Mesenchymal stem cell (in vitro differentiated cells and primary cell): ENCODE results near the gene SPATA3.

Experiments used
- DNase-seq: peaks from one replicate; pipeline ENCODE4 v3.0.0-alpha.2; 2013
- H2AFZ ChIP-seq: one replicate; pipeline ENCODE4 v1.6.1; 2013; ENCODE audit warnings: low read depth, mild to moderate bottlenecking, control low read depth, inconsistent platforms, low read length, moderate library complexity
- H2AK5ac ChIP-seq: 2 replicates; pipeline ENCODE4 v1.6.1; 2013; ENCODE audit warnings: low read length, moderate library complexity, mild to moderate bottlenecking, inconsistent platforms; ENCODE audit not compliant: severe bottlenecking
- H2BK120ac ChIP-seq: one replicate; pipeline ENCODE4 v1.6.1; 2013; ENCODE audit warnings: low read depth, mild to moderate bottlenecking, inconsistent platforms, low read length, moderate library complexity
- H2BK12ac ChIP-seq, 2 experiments: one replicate each; pipeline ENCODE4 v1.6.1; 2013; ENCODE audit warnings: inconsistent platforms in 2 of 2, low read length in 2 of 2, mild to moderate bottlenecking in 2 of 2, moderate library complexity in 2 of 2, control low read depth in 1 of 2
- H2BK15ac ChIP-seq: one replicate; pipeline ENCODE4 v1.6.1; 2013; ENCODE audit warnings: mild to moderate bottlenecking, low read depth, inconsistent platforms; ENCODE audit not compliant: poor library complexity, severe bottlenecking
- H2BK5ac ChIP-seq: 2 replicates; pipeline ENCODE4 v1.6.1; 2013; ENCODE audit warnings: low read depth, mild to moderate bottlenecking, low read length, control low read depth, inconsistent platforms; ENCODE audit not compliant: poor library complexity, severe bottlenecking
- H3K14ac ChIP-seq, 2 experiments: one replicate each; pipeline ENCODE4 v1.6.1; 2013; ENCODE audit warnings: inconsistent platforms in 2 of 2, low read length in 2 of 2, control low read depth in 1 of 2, mild to moderate bottlenecking in 1 of 2, moderate library complexity in 1 of 2
- H3K18ac ChIP-seq, 2 experiments: one replicate each; pipeline ENCODE4 v1.6.1; 2013; ENCODE audit warnings: inconsistent platforms in 2 of 2, low read length in 2 of 2, control low read depth in 1 of 2, low read depth in 1 of 2, mild to moderate bottlenecking in 1 of 2
- H3K23ac ChIP-seq, 2 experiments: one replicate each; pipeline ENCODE4 v1.6.1; 2013; ENCODE audit warnings: inconsistent platforms in 2 of 2, low read length in 2 of 2, mild to moderate bottlenecking in 2 of 2, moderate library complexity in 2 of 2, control low read depth in 1 of 2
- H3K27ac ChIP-seq: 2 replicates; pipeline ENCODE4 v1.5.1; 2013; ENCODE audit warnings: mild to moderate bottlenecking, moderate library complexity, low read length, control low read depth, inconsistent platforms; ENCODE audit not compliant: poor library complexity, severe bottlenecking
- H3K27me3 ChIP-seq, 2 experiments: 2 replicates each; pipeline versions ENCODE4 v1.6.1 to v1.7.0; 2013; ENCODE audit warnings: low read length in 2 of 2, mild to moderate bottlenecking in 2 of 2, moderate library complexity in 2 of 2, control low read depth in 1 of 2, inconsistent platforms in 1 of 2; ENCODE audit not compliant: control insufficient read depth in 1 of 2, insufficient read depth in 1 of 2
- H3K36me3 ChIP-seq, 2 experiments: 2 replicates each; pipeline versions ENCODE4 v1.6.1 to v1.7.0; 2013; ENCODE audit warnings: low read length in 2 of 2, control low read depth in 1 of 2, inconsistent platforms in 1 of 2, low read depth in 1 of 2, mild to moderate bottlenecking in 1 of 2; ENCODE audit not compliant: insufficient read depth in 2 of 2, control insufficient read depth in 1 of 2
- H3K4ac ChIP-seq, 2 experiments: one replicate each; pipeline ENCODE4 v1.6.1; 2013; ENCODE audit warnings: inconsistent platforms in 2 of 2, low read length in 2 of 2, mild to moderate bottlenecking in 2 of 2, moderate library complexity in 2 of 2, control low read depth in 1 of 2, low read depth in 1 of 2
- H3K4me1 ChIP-seq: 2 replicates; pipeline ENCODE4 v1.6.1; 2013; ENCODE audit warnings: low read depth, low read length, control low read depth; ENCODE audit not compliant: control insufficient read depth, insufficient read depth
- H3K4me2 ChIP-seq: 2 replicates; pipeline ENCODE4 v1.6.1; 2013; ENCODE audit warnings: low read length, mild to moderate bottlenecking, inconsistent platforms; ENCODE audit not compliant: poor library complexity, severe bottlenecking
- H3K4me3 ChIP-seq, 2 experiments: 2 replicates each; pipeline versions ENCODE4 v1.5.1 to v1.7.0; 2013; ENCODE audit warnings: low read length in 2 of 2, mild to moderate bottlenecking in 2 of 2, control low read depth in 1 of 2, low read depth in 1 of 2; ENCODE audit not compliant: insufficient read depth in 1 of 2
- H3K79me1 ChIP-seq: replicated peaks from 2 replicates; pipeline ENCODE4 v1.6.1; 2013; ENCODE audit warnings: mild to moderate bottlenecking, control low read depth, low read length, inconsistent platforms; ENCODE audit not compliant: poor library complexity, severe bottlenecking
- H3K9ac ChIP-seq: 2 replicates; pipeline ENCODE4 v1.7.0; 2013; ENCODE audit warnings: mild to moderate bottlenecking, low read length, moderate library complexity
- H3K9me3 ChIP-seq: 2 replicates; pipeline ENCODE4 v1.7.0; 2013; ENCODE audit warnings: mild to moderate bottlenecking, low read length; ENCODE audit not compliant: control insufficient read depth
- H4K8ac ChIP-seq: one replicate; pipeline ENCODE4 v1.6.1; 2013; ENCODE audit warnings: inconsistent platforms, mild to moderate bottlenecking, low read length, moderate library complexity
- H4K91ac ChIP-seq: one replicate; pipeline ENCODE4 v1.6.1; 2013; ENCODE audit warnings: mild to moderate bottlenecking, low read length, inconsistent platforms
- WGBS: methylation state at CpG from one replicate; pipeline ENCODE4 v1.1.7; 2013; ENCODE audit warnings: mixed read lengths; 5-methylcytosine and 5-hydroxymethylcytosine counted together

Gene SPATA3

GRCh38 chr2:231043796-231044195 lies 47.9 kb downstream of the SPATA3 start:
- Histone ChIP-seq H2BK5ac (no peak overlapping the region), H4K91ac (no peak overlapping the region), H3K18ac (no peak overlapping the region), H3K27me3 (peaks cover 52 to 68% of the 10 kb centered on the region in 2 experiments), H3K27ac (no peak overlapping the region), H3K9me3 (no peaks in the 10 kb centered on the region), H2AK5ac (no peak overlapping the region), H3K14ac (no peak overlapping the region), H3K4me3 (no peak overlapping the region), H2AFZ (no peak overlapping the region), H3K4me1 (no peaks in the 10 kb centered on the region), H2BK15ac (no peak overlapping the region), H2BK12ac (no peak overlapping the region), H3K4me2 (no peak overlapping the region), H3K23ac (no peak overlapping the region), H3K36me3 (no peaks in the 10 kb centered on the region), H3K9ac (no peak overlapping the region), H2BK120ac (no peak overlapping the region), H3K79me1 (no peaks in the 10 kb centered on the region), H4K8ac (no peak overlapping the region), H3K4ac (no peak overlapping the region)
- no peak for DNase-seq
- WGBS: 93% methylated on average over 3 of the region's 4 CpGs

GRCh38 chr2:231046916-231047273 lies 51.0 kb downstream of the SPATA3 start:
- Histone ChIP-seq H3K4ac (no peak overlapping the region), H2BK15ac (no peak overlapping the region), H2AFZ (no peak overlapping the region), H3K4me3 (no peak overlapping the region), H2BK120ac (no peak overlapping the region), H3K79me1 (no peaks in the 10 kb centered on the region), H3K27me3 (peaks cover 48 to 56% of the 10 kb centered on the region in 2 experiments), H3K36me3 (no peaks in the 10 kb centered on the region), H3K14ac (no peak overlapping the region), H4K91ac (no peak overlapping the region), H3K23ac (no peak overlapping the region), H3K27ac (no peak overlapping the region), H2AK5ac (no peak overlapping the region), H3K4me1 (no peaks in the 10 kb centered on the region), H3K9me3 (no peaks in the 10 kb centered on the region), H2BK12ac (no peak overlapping the region), H3K18ac (no peak overlapping the region), H3K4me2 (no peak overlapping the region), H3K9ac (no peak overlapping the region), H2BK5ac (no peak overlapping the region), H4K8ac (no peak overlapping the region)
- DNase-seq: no peak
- WGBS: 83% methylated on average over 5 of the region's 5 CpGs

- Histone ChIP-seq H3K4me1 (peaks cover 3% of the 10 kb centered on the region), H2BK5ac (no peak overlapping the region), H2BK120ac (no peak overlapping the region), H3K14ac (no peak overlapping the region), H3K27me3 (peaks cover 43 to 51% of the 10 kb centered on the region in 2 experiments), H4K91ac (no peak overlapping the region), H3K79me1 (no peaks in the 10 kb centered on the region), H3K4me3 (no peak overlapping the region), H2AK5ac (no peak overlapping the region), H3K9ac (no peak overlapping the region), H3K18ac (no peak overlapping the region), H2AFZ (no peak overlapping the region), H2BK15ac (no peak overlapping the region), H4K8ac (no peak overlapping the region), H3K23ac (no peak overlapping the region), H3K9me3 (no peaks in the 10 kb centered on the region), H3K36me3 (no peaks in the 10 kb centered on the region), H3K4me2 (no peak overlapping the region), H3K27ac (no peak overlapping the region), H3K4ac (no peak overlapping the region), H2BK12ac (no peak overlapping the region)
- no peak for DNase-seq
- 84% methylated on average over 8 of the region's 8 CpGs for WGBS
Observed at GRCh38 chr2:231047274-231047922, 51.5 kb downstream of the SPATA3 start.

GRCh38 chr2:231047923-231048915 lies 52.3 kb downstream of the SPATA3 start:
- Histone ChIP-seq H2BK120ac (no peak overlapping the region), H2BK12ac (no peak overlapping the region), H3K4me2 (no peak overlapping the region), H2AK5ac (no peak overlapping the region), H3K4ac (no peak overlapping the region), H3K4me3 (no peak overlapping the region), H3K79me1 (no peaks in the 10 kb centered on the region), H4K8ac (no peak overlapping the region), H3K23ac (no peak overlapping the region), H3K9me3 (no peaks in the 10 kb centered on the region), H2BK15ac (no peak overlapping the region), H3K27ac (no peak overlapping the region), H3K9ac (no peak overlapping the region), H3K4me1 (peaks cover 6% of the 10 kb centered on the region), H3K18ac (no peak overlapping the region), H3K14ac (no peak overlapping the region), H2AFZ (no peak overlapping the region), H3K36me3 (no peaks in the 10 kb centered on the region), H3K27me3 (peaks cover 43 to 47% of the 10 kb centered on the region in 2 experiments), H4K91ac (no peak overlapping the region), H2BK5ac (no peak overlapping the region)
- 78% methylated on average over 10 of the region's 10 CpGs for WGBS
- DNase-seq: no peak
